ENCODE results near the gene OR2M3. TPM values are rescaled to one million over a fixed set of nuclear protein-coding genes. Genes with fewer than 3 reads are reported as not detected.

OR2M3 gene
- total and polyA plus RNA-seq, 10 donors, result 0.03 to 0.13 TPM; not detected in 8

DNA sequence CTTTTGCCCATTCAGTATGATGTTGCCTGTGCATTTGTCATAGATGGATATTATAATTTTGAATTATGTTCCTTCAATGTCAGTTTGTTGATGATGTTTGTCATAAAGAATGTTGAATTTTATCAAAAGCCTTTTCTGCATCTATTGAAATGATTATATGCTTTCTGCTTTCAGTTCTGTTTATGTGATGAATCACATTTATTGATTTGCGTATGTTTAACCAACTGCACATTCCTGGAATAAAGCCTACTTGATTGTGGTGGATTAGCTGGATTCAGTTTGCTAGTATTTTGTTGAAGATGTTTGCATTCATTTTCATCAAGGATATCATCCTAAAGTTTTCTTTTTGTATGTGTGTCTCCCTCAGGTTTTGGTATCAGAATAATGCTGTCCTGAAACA lies 28.5 kb downstream of the OR2M3 start:
- intact Hi-C loops (cut with DNase I; ENCODE audit: low total_unique reads), result no loop called here

DNA sequence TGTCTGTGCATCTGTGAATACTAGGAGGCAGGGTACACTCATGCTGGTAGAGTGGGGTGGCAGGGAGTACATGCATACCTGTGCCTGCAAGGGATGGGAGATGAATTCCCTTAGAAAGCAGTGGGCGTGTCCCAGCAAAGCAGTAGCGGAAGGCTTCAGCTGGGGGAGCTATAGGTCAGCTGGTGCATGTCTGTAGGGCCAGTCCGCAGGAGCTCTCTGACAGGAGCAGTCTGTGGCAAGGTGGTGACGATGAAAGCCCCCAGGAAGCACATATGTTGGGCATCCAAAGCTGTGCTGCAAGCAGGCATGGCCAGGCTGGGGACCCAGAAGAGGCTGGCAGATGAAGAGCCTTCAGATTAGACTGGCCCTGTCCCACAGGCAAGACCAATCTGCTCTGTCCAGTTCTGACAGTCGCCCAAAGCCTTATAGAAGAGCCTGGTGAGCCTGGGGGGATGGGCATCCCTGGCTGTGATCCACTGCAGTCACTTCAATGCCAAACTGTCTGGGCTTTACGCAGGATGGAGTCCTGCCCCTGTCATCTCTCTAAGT lies 32.4 kb downstream of the OR2M3 start:
- no peaks in the 10 kb centered on the region for H3K36me3 ChIP-seq
- H3K9me3 ChIP-seq, result peaks cover 0 to 13% (median 7%) of the 10 kb centered on the region in 8 donors
- intact Hi-C loops (cut with DNase I; ENCODE audit: low total_unique reads), result no loop called here
- H3K27me3 ChIP-seq (replicated peaks in 1 of 7), result no peaks in the 10 kb centered on the region
- no peak overlapping the region for H3K4me3 ChIP-seq
- 64 to 86% (median 79%) methylated on average over 6 of the region's 6 CpGs for WGBS, 5 donors
- TF ChIP-seq POLR2AphosphoS5 (IDR thresholded peaks at IDR 0.05), result no peak
- TF ChIP-seq POLR2A (IDR thresholded peaks at IDR 0.05), result no peak
- TF ChIP-seq, protein P1, sequence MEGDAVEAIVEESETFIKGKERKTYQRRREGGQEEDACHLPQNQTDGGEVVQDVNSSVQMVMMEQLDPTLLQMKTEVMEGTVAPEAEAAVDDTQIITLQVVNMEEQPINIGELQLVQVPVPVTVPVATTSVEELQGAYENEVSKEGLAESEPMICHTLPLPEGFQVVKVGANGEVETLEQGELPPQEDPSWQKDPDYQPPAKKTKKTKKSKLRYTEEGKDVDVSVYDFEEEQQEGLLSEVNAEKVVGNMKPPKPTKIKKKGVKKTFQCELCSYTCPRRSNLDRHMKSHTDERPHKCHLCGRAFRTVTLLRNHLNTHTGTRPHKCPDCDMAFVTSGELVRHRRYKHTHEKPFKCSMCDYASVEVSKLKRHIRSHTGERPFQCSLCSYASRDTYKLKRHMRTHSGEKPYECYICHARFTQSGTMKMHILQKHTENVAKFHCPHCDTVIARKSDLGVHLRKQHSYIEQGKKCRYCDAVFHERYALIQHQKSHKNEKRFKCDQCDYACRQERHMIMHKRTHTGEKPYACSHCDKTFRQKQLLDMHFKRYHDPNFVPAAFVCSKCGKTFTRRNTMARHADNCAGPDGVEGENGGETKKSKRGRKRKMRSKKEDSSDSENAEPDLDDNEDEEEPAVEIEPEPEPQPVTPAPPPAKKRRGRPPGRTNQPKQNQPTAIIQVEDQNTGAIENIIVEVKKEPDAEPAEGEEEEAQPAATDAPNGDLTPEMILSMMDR (IDR thresholded peaks at IDR 0.05 in 8 of 11, conservative IDR thresholded peaks at IDR 0.05 in 3 of 11), result no peak
- H3K4me1 ChIP-seq, result no peaks in the 10 kb centered on the region
- DNase-seq, result no peak
- no peak overlapping the region for H3K27ac ChIP-seq

More for the DNA sequence above, 28.5 kb downstream of the OR2M3 start:
- no peaks in the 10 kb centered on the region for H3K27me3 ChIP-seq (replicated peaks in 1 of 7)
- no peak for DNase-seq
- no peak for TF ChIP-seq POLR2A (IDR thresholded peaks at IDR 0.05)
- TF ChIP-seq, protein P1 (IDR thresholded peaks at IDR 0.05 in 8 of 11, conservative IDR thresholded peaks at IDR 0.05 in 3 of 11), result no peak
- TF ChIP-seq POLR2AphosphoS5 (IDR thresholded peaks at IDR 0.05), result no peak
- H3K4me1 ChIP-seq, result no peaks in the 10 kb centered on the region
- H3K4me3 ChIP-seq, result no peak overlapping the region
- H3K36me3 ChIP-seq, result no peaks in the 10 kb centered on the region
- H3K9me3 ChIP-seq, result peaks cover 0 to 18% (median 7%) of the 10 kb centered on the region in 8 donors
- H3K27ac ChIP-seq, result no peak overlapping the region
- WGBS, 5 donors, result 84 to 93% (median 85%) methylated on average over 1 of the region's 1 CpG

GRCh38 chr1:248231117-248231516 lies 34.1 kb downstream of the OR2M3 start, which contains the start of gene OR2M4:
Gene OR2M4, plus strand, starts transcription at chr1:248231417. Its CDS starts 7,512 bp downstream, at chr1:248238929.
- 80 to 87% (median 82%) methylated on average over 2 of the region's 2 CpGs for WGBS, 5 donors
- no peak for DNase-seq
- H3K27me3 ChIP-seq (replicated peaks in 1 of 7), result no peaks in the 10 kb centered on the region
- no peak within 1 kb of the TSS for H3K4me3 ChIP-seq
- peaks cover 0 to 13% (median 7%) of the 10 kb centered on the region in 8 donors for H3K9me3 ChIP-seq
- no peak within 1 kb of the TSS for H3K27ac ChIP-seq
- intact Hi-C loops (cut with DNase I; ENCODE audit: low total_unique reads), result no loop called here
- H3K36me3 ChIP-seq, result no peaks in the 10 kb centered on the region
- TF ChIP-seq, protein P1 (IDR thresholded peaks at IDR 0.05 in 8 of 11, conservative IDR thresholded peaks at IDR 0.05 in 3 of 11), result no peak
- TF ChIP-seq POLR2AphosphoS5 (IDR thresholded peaks at IDR 0.05) (no peak), POLR2A (IDR thresholded peaks at IDR 0.05) (no peak)
- H3K4me1 ChIP-seq, result no peaks in the 10 kb centered on the region

GRCh38 chr1:248239478-248239877 lies 42.4 kb downstream of the OR2M3 start:
- peak; percentile 55 for DNase-seq
- no peak overlapping the region for H3K4me3 ChIP-seq
- H3K36me3 ChIP-seq, result no peaks in the 10 kb centered on the region
- intact Hi-C loops (cut with DNase I; ENCODE audit: low total_unique reads), result no loop called here
- no peaks in the 10 kb centered on the region for H3K9me3 ChIP-seq
- no peaks in the 10 kb centered on the region for H3K4me1 ChIP-seq
- TF ChIP-seq POLR2AphosphoS5 (IDR thresholded peaks at IDR 0.05) (no peak), POLR2A (IDR thresholded peaks at IDR 0.05) (no peak)
- TF ChIP-seq, protein P1 (IDR thresholded peaks at IDR 0.05 in 8 of 11, conservative IDR thresholded peaks at IDR 0.05 in 3 of 11), result no peak
- WGBS, 5 donors, result 89 to 93% (median 93%) methylated on average over 9 of the region's 9 CpGs
- peaks cover 0 to 12% (median 0%) of the 10 kb centered on the region in 7 donors for H3K27me3 ChIP-seq (replicated peaks in 1 of 7)
- H3K27ac ChIP-seq, result no peak overlapping the region

All from spleen (tissue), 11 donors.